Measurements from ENCODE around the gene PBX3. TPM values are rescaled to one million over a fixed set of nuclear protein-coding genes. Genes with fewer than 3 reads are reported as not detected.

PBX3 gene
- total and polyA plus RNA-seq, 2 donors (not counting 1 experiment from before 2014, with no cell fraction given), result 35.8 to 51.8 TPM

- H3K36me3 ChIP-seq (ENCODE audit: control insufficient read depth, insufficient read depth, low read length), result no peaks in the 10 kb centered on the region
- peaks cover 31% of the 10 kb centered on the region for H3K79me2 ChIP-seq (ENCODE audit: control insufficient read depth, insufficient read depth, low read length)
- no peak overlapping the region for H3K4me2 ChIP-seq (ENCODE audit: extremely low read depth, insufficient read depth, low read length)
- H3K4me1 ChIP-seq (ENCODE audit: control insufficient read depth, extremely low read depth, insufficient read depth, low read length), result no peaks in the 10 kb centered on the region
- no peaks in the 10 kb centered on the region for H3K27me3 ChIP-seq (ENCODE audit: control insufficient read depth, insufficient read depth, low read length)
- no peak overlapping the region for H2AFZ ChIP-seq (ENCODE audit: low read length)
- TF ChIP-seq EZH2 (IDR thresholded peaks at IDR 0.05; ENCODE audit: low read length, missing control alignments) (no peak), CTCF (conservative IDR thresholded peaks at IDR 0.05 in 1 of 2, IDR thresholded peaks at IDR 0.05 in 1 of 2; ENCODE audit: low read depth in 1 of 2, low read length in 2 of 2) (no peak)
- H3K9ac ChIP-seq (ENCODE audit: insufficient read depth, low read length), result no peak overlapping the region
- H3K4me3 ChIP-seq (replicated peaks in 1 of 4; ENCODE audit: control extremely low read depth in 1 of 4, insufficient read depth in 1 of 4, low read depth in 3 of 4, low read length in 4 of 4), result no peak overlapping the region
- H4K20me1 ChIP-seq (ENCODE audit: control insufficient read depth, extremely low read depth, insufficient read depth, low read length), result no peaks in the 10 kb centered on the region
- H3K9me3 ChIP-seq (ENCODE audit: control insufficient read depth, insufficient read depth, low read depth, low read length), result no peaks in the 10 kb centered on the region
- H3K27ac ChIP-seq (ENCODE audit: insufficient read depth, low read length), result no peak overlapping the region
- no peak for DNase-seq (ENCODE audit: low read depth in 2 of 2)
These were observed 149.8 kb downstream of the PBX3 start for GRCh38 chr9:125896964-125897363.

- Histone ChIP-seq H3K4me1 (ENCODE audit: control insufficient read depth, extremely low read depth, insufficient read depth, low read length) (no peaks in the 10 kb centered on the region), H3K4me2 (ENCODE audit: extremely low read depth, insufficient read depth, low read length) (no peak overlapping the region), H3K36me3 (ENCODE audit: control insufficient read depth, insufficient read depth, low read length) (no peaks in the 10 kb centered on the region), H3K4me3 (replicated peaks in 1 of 4; ENCODE audit: control extremely low read depth in 1 of 4, insufficient read depth in 1 of 4, low read depth in 3 of 4, low read length in 4 of 4) (no peak overlapping the region), H3K27me3 (ENCODE audit: control insufficient read depth, insufficient read depth, low read length) (no peaks in the 10 kb centered on the region), H3K9ac (ENCODE audit: insufficient read depth, low read length) (no peak overlapping the region), H3K79me2 (ENCODE audit: control insufficient read depth, insufficient read depth, low read length) (peaks cover 28% of the 10 kb centered on the region), H2AFZ (ENCODE audit: low read length) (no peak overlapping the region), H3K9me3 (ENCODE audit: control insufficient read depth, insufficient read depth, low read depth, low read length) (no peaks in the 10 kb centered on the region), H3K27ac (ENCODE audit: insufficient read depth, low read length) (no peak overlapping the region), H4K20me1 (ENCODE audit: control insufficient read depth, extremely low read depth, insufficient read depth, low read length) (no peaks in the 10 kb centered on the region)
- no peak for TF ChIP-seq EZH2 (IDR thresholded peaks at IDR 0.05; ENCODE audit: low read length, missing control alignments)
- TF ChIP-seq CTCF (conservative IDR thresholded peaks at IDR 0.05 in 1 of 2, IDR thresholded peaks at IDR 0.05 in 1 of 2; ENCODE audit: low read depth in 1 of 2, low read length in 2 of 2), result no peak
- DNase-seq (ENCODE audit: low read depth in 2 of 2), result no peak
These were observed 150.3 kb downstream of the PBX3 start for GRCh38 chr9:125897481-125897880.

GRCh38 chr9:125902214-125902613, 155.0 kb downstream of the PBX3 start:
- H4K20me1 ChIP-seq (ENCODE audit: control insufficient read depth, extremely low read depth, insufficient read depth, low read length), result no peaks in the 10 kb centered on the region
- H3K9me3 ChIP-seq (ENCODE audit: control insufficient read depth, insufficient read depth, low read depth, low read length), result no peaks in the 10 kb centered on the region
- no peaks in the 10 kb centered on the region for H3K36me3 ChIP-seq (ENCODE audit: control insufficient read depth, insufficient read depth, low read length)
- DNase-seq (ENCODE audit: low read depth in 2 of 2), result peak in 1 of 2 donors; percentile 65
- peaks cover 25% of the 10 kb centered on the region for H3K79me2 ChIP-seq (ENCODE audit: control insufficient read depth, insufficient read depth, low read length)
- TF ChIP-seq EZH2 (IDR thresholded peaks at IDR 0.05; ENCODE audit: low read length, missing control alignments), result no peak
- TF ChIP-seq CTCF (conservative IDR thresholded peaks at IDR 0.05 in 1 of 2, IDR thresholded peaks at IDR 0.05 in 1 of 2; ENCODE audit: low read depth in 1 of 2, low read length in 2 of 2), result no peak
- no peak overlapping the region for H3K9ac ChIP-seq (ENCODE audit: insufficient read depth, low read length)
- H3K4me3 ChIP-seq (replicated peaks in 1 of 4; ENCODE audit: control extremely low read depth in 1 of 4, insufficient read depth in 1 of 4, low read depth in 3 of 4, low read length in 4 of 4), result no peak overlapping the region
- no peak overlapping the region for H3K4me2 ChIP-seq (ENCODE audit: extremely low read depth, insufficient read depth, low read length)
- no peaks in the 10 kb centered on the region for H3K27me3 ChIP-seq (ENCODE audit: control insufficient read depth, insufficient read depth, low read length)
- peaks cover 4% of the 10 kb centered on the region for H3K4me1 ChIP-seq (ENCODE audit: control insufficient read depth, extremely low read depth, insufficient read depth, low read length)
- H3K27ac ChIP-seq (ENCODE audit: insufficient read depth, low read length), result no peak overlapping the region
- no peak overlapping the region for H2AFZ ChIP-seq (ENCODE audit: low read length)
